Endothelial cell of hepatic sinusoid (primary cell): Measurements from ENCODE around the gene BCAS3.

Experiments
- in situ Hi-C: cut with HindIII; loops from 2 replicates; pipeline ENCODE4 v1.10.0; 2017; ENCODE audit warnings: low sequenced_read_pairs

BCAS3 gene

DNA sequence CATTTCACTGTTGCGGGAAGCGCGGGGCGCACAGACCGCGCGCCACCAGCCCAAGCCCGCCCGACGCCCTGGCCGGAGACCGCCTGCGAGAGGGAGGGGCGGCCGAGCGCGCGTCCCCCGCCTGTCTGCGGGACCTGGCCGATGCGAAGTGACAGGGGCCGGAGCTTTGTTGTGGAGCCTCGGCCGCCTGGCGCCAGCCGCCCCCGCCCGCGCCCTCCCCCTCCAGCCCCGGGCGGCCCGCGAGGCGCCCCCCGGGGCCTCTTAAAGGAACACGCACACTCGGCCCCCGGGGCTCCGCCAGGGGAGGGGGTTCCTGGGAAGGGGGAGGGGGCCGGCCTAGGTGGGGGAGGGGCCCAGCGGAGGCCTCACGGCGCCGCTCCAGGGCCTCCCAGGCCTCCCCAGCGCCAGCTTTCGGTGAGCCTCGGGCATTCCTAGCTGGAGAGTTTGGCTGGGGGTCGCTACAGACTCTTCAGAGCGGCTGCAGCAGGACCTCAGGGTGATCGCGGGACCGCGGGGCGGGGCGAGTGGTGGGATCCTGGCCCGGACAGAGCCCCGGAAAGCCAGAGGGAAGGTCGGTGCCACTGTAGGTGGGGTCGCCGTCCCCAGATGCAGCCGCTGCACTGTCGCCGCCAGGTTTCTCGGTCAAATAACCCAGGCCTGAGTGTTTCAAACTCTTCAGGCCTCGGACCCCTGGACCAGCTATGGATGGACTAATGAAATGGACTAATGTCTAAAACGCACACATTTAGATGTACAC lies 719.6 kb downstream of the BCAS3 start:
- in situ Hi-C loops, result no loop called here

GRCh38 chr17:61398721-61399130 lies 721.1 kb downstream of the BCAS3 start:
- in situ Hi-C loops, result no loop called here

DNA sequence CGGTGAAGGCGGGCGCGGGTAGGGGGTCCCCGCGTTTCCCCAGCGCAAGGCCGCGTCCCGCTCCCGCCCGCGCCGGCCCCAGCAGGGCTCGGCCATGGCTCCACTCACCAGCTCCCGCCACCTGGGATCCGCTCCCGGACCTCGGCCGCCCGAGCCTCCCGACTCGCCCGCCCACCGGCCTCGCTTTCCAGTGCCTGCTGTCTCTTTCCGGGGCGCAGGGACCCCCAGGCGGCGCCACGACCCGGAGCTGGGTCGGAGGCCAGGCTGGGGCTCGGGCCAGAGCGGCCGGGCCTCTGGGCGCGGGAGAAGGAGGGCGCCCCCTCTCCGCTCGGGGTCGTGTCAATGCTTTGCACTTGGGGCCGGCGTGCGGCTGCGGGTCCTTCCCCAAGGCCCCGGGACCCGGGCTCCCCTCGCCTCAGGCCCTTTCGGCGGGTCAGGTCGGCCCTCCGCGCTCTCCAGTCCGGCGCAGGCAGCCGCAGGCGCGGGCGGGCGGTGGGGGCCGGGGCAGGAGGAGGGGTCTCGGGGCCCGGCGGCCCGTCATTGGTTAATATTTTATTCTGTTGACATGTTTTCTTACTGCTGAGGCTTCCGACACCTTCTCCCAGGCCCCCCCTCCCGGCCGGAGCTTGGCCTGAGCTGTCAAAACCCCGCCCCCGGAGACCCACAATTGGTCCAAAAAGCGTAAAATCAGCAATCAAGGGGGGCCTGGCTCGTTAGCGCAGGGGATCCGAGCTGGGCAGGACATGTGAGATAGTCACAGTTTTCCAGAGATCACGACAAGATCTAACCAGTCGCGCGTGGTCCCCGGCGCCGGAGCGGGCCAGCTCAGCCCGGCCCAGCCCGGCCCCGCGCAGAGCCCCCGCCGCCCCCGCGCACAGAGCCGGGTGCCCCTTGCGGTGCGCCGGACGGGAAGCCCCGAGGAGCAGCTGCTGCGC lies 721.7 kb downstream of the BCAS3 start, which contains the start of gene TBX2:
Gene TBX2 (plus strand): TSS at position 713 of the 935 bp plus-strand sequence. CDS start 334 bp downstream, outside the sequence.
- in situ Hi-C loops, result no loop called here

DNA sequence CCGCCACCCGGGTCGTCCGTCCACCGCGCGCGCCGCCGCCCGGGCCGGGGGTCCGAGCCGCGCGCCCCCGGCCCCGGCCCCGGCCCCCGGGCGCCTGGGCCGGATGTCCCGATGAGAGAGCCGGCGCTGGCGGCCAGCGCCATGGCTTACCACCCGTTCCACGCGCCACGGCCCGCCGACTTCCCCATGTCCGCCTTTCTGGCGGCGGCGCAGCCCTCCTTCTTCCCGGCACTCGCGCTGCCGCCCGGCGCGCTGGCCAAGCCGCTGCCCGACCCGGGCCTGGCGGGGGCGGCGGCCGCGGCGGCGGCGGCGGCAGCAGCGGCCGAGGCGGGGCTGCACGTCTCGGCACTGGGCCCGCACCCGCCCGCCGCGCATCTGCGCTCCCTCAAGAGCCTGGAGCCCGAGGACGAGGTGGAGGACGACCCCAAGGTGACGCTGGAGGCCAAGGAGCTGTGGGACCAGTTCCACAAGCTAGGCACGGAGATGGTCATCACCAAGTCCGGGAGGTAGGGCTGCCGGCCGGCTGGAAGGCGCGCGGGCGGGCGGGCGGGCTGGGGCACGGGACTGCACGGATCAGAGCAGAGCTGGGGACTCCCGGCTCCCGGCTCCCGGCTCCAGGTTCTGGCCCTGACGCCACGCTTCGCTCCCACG lies 722.5 kb downstream of the BCAS3 start:
- in situ Hi-C loops, result no loop called here

GRCh38 chr17:61400717-61401388 lies 723.2 kb downstream of the BCAS3 start:
- in situ Hi-C loops, result no loop called here

DNA sequence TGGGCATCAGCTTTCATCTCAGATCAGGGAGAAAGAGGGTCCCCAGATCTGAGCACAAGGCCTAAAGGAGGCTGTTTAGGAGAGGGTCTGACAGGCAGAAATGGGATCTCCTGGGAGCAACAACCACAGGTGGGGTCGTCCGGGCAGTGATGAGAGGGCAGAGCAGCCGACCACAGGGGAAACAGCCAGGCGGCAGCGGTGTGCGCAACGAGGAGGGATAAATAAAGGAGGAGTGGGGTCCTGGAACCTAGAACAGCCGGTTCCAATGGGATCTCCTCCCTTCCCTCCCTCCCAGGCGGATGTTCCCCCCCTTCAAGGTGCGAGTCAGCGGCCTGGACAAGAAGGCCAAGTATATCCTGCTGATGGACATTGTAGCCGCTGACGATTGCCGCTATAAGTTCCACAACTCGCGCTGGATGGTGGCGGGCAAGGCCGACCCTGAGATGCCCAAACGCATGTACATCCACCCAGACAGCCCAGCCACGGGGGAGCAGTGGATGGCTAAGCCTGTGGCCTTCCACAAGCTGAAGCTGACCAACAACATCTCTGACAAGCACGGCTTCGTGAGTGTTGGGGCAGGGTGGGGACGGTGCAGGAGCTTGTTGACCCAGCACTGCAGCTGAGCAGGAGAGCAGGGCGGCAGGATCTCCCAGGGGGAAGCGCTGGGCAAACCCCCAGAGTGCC lies 723.9 kb downstream of the BCAS3 start:
- in situ Hi-C loops, result no loop called here

- in situ Hi-C loops, result no loop called here
These were observed 724.5 kb downstream of the BCAS3 start for GRCh38 chr17:61402073-61402541.

DNA sequence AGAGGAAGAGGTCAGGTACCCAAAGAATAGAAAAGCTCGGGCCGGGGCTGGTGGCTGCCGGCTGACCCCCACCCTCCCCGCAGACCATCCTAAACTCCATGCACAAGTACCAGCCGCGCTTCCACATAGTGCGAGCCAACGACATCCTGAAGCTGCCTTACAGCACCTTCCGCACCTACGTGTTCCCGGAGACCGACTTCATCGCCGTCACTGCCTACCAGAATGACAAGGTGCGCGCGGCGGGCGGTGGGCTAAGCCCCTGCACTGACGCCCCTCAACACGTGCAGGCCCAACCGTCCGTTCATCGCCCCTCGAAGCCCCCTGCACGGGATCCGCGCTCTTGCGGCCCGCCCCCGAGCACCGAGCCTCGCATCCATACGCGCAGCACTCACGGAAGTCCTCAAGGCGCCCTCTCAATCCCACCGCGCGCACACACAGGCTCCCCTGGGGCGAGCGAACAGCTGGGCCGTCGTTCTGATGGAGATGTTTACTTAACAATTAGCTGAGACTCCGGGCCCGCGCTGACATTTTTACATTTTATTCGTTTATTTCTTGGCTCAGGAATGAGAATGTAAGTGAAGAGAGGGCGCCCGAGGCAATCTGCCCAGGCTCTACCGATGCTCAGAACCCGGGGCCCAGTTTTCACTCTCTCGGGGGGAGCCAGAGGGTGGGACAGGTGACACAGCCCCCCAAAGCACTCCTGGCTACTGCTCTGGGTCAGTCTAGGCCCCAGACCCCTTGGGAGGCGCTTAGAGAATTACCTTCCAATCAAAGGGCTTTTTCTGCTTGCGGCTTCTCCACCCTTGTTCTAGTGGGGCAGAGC lies 725.5 kb downstream of the BCAS3 start:
- in situ Hi-C loops, result no loop called here

GRCh38 chr17:61403801-61404662 lies 726.4 kb downstream of the BCAS3 start:
- in situ Hi-C loops, result no loop called here

DNA sequence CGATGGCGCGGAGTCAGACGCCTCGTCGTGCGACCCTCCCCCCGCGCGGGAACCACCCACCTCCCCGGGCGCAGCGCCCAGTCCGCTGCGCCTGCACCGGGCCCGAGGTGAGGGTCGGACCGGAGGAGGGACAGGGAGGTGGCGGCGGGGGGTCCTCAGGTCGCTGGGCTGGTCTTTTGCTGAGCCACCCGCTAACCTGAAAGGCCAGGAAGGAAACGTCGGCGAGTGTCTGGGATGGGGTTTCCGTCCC lies 726.9 kb downstream of the BCAS3 start:
- in situ Hi-C loops, result no loop called here

DNA sequence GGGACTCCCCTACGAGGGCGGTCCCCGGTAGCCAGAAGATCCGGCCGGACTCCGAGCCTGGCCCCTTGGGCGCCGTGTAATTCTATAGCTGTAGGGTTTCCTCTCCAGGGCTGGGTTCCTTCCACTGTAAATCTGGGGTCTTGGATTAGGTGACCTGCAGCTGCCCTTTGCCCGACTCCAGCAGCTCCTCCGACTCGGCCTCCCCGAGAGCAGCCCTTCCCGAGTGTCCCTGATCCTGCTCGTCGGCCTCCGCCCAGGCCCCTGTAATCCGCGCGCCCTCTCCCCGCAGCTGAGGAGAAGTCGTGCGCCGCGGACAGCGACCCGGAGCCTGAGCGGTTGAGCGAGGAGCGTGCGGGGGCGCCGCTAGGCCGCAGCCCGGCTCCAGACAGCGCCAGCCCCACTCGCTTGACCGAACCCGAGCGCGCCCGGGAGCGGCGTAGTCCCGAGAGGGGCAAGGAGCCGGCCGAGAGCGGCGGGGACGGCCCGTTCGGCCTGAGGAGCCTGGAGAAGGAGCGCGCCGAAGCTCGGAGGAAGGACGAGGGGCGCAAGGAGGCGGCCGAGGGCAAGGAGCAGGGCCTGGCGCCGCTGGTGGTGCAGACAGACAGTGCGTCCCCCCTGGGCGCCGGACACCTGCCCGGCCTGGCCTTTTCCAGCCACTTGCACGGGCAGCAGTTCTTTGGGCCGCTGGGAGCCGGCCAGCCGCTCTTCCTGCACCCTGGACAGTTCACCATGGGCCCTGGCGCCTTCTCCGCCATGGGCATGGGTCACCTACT lies 727.4 kb downstream of the BCAS3 start:
- in situ Hi-C loops, result no loop called here

- in situ Hi-C loops, result no loop called here
These were observed 728.3 kb downstream of the BCAS3 start for GRCh38 chr17:61405686-61406536.

DNA sequence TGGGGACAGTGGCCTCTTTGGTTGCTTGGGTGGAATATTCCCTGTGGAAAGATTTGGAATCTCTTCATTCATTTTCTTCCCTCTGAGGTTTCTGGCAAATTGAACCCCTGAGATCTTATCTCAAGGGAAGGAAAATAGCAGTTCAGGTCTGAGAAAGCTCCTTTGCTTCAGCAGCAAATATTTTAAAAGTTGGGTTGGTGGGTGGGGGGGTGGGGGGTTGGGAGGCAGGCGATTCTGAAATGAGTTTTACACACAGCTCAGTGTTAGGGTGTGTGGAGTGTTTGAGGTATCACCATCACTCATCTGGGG lies 728.8 kb downstream of the BCAS3 start:
- in situ Hi-C loops, result no loop called here

DNA sequence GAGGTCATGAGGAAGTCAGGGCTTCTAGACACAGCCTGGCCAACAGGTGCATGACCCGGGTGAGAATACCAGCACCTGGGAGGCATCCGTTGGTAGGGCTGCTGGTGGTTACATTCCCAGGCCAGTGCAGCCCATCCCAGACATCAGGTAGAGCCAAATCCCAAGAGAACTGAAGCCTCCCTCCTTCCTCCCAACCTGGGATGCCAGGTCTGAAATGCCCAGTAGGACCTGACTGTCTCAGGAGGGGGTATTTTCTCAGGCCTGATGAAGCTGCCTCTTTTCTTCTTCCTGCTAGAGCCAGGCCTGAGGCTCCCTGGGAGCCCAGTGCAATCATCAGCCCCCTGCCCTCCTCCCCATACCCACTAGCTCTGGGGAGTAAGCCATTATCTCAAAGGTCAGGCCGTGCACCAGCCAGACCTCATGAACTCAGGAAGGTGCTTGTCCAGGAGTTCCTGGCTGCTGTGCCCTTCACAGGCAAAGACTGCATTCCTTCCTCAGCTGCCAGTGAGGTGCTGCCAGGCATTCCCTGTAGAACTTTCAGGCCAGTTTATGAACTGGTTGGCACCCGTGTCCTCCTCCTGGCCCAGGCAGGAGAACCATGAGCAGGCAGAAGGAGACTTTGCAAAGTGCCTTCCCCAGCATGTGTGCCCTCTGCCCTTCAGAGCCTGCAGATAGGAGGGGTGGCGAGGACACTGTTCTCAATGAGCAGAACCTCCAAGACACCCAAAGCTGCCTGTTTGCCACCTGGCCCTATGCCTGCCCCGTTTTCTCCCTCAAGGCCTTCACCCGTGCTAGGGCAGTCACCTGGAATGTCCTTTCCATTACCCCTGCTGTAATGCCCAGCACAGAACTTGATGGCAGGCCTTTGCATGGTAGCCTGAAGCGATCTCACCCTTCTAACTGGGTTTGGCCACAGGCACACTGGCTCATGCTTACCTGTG lies 729.6 kb downstream of the BCAS3 start:
- in situ Hi-C loops, result no loop called here

DNA sequence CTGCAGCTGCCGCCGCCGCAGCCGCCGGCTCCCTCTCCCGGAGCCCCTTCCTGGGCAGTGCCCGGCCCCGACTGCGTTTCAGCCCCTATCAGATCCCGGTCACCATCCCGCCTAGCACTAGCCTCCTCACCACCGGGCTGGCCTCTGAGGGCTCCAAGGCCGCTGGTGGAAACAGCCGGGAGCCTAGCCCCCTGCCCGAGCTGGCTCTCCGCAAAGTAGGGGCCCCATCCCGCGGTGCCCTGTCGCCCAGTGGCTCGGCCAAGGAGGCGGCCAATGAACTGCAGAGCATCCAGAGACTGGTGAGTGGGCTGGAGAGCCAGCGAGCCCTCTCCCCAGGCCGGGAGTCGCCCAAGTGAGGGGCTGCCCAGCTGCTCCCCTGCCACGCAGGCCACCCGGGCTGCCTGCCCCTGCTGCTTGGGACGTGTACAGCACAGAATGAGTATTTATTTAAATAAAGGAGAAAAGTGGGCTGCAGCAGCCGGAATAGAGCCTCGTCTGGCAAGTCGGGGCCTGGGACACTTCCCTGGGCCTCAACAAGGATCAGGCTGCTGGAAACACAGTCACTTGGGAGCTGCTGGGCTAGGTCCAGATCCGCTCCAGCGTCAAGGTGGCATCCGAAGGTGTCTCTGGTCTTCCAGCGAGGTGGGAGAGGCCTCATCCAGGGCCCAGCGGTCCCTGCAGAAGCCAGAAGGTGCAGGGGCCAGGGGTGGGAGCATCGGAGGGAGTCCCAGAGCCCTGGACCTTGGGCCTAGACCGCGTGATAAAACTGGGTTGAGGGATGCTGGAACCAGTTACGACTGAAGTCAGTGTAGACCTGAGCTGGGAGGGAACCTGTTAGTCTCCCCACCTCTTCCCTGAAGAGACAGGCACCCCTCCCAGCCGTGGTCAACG lies 730.7 kb downstream of the BCAS3 start:
- in situ Hi-C loops, result no loop called here
